Measurements from ENCODE around the gene SPEN. TPM values are rescaled to one million over a fixed set of nuclear protein-coding genes. Genes with fewer than 3 reads are reported as not detected.
"Not testable (repeated sequence)": the region's sequence is repeated elsewhere in the genome, so short reads cannot be mapped to it uniquely, and the experiment has no call there.

Gene SPEN
- total RNA-seq, 1 donor: 24.3 TPM

DNA sequence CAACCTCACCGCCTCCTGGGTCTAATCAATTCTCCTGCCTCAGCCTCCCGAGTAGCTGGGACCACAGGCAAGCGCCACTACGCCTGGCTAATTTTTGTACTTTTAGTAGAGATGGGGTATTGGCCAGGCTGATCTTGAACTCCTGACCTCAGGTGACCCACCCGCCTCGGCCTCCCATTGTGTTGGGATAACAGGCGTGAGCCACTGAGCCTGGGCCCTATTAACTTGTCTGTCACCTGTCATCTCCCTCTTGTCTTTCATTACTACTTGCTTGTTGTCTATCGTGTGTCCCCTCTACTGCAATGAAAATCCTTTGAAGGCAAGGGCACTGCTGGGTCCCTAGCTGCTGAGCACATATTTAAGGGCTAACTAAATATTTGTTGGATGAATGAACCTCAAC lies 43.4 kb upstream of the SPEN start:
- H3K4me3 ChIP-seq (ENCODE audit: low read depth, low read length): no peak overlapping the region
- DNase-seq (ENCODE audit: low read depth): no peak
- TF ChIP-seq, protein P1, sequence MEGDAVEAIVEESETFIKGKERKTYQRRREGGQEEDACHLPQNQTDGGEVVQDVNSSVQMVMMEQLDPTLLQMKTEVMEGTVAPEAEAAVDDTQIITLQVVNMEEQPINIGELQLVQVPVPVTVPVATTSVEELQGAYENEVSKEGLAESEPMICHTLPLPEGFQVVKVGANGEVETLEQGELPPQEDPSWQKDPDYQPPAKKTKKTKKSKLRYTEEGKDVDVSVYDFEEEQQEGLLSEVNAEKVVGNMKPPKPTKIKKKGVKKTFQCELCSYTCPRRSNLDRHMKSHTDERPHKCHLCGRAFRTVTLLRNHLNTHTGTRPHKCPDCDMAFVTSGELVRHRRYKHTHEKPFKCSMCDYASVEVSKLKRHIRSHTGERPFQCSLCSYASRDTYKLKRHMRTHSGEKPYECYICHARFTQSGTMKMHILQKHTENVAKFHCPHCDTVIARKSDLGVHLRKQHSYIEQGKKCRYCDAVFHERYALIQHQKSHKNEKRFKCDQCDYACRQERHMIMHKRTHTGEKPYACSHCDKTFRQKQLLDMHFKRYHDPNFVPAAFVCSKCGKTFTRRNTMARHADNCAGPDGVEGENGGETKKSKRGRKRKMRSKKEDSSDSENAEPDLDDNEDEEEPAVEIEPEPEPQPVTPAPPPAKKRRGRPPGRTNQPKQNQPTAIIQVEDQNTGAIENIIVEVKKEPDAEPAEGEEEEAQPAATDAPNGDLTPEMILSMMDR (IDR thresholded peaks at IDR 0.05; ENCODE audit: insufficient read depth, low read length): no peak

DNA sequence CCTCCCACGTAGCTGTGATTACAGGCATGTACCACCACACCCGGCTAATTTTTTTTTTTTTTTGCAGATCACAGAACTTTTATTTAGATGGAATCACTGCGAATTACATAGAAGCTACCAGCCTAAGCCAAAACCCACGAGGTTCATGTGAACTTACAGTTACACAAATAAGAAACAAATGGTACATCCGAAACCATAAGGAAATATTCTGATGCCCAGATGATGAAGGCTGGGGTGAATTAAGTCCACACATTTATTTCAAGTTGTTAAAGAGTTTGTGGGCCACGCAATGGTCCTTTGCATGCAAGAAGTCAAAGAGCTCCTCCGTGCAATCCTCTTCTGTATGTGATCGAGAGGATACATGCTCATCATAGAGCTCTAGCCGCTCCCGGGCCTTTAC lies 40.4 kb upstream of the SPEN start:
- no peak overlapping the region for H3K4me3 ChIP-seq (ENCODE audit: low read depth, low read length)
- no peak for DNase-seq (ENCODE audit: low read depth)
- TF ChIP-seq, protein P1 (IDR thresholded peaks at IDR 0.05; ENCODE audit: insufficient read depth, low read length): no peak

DNA sequence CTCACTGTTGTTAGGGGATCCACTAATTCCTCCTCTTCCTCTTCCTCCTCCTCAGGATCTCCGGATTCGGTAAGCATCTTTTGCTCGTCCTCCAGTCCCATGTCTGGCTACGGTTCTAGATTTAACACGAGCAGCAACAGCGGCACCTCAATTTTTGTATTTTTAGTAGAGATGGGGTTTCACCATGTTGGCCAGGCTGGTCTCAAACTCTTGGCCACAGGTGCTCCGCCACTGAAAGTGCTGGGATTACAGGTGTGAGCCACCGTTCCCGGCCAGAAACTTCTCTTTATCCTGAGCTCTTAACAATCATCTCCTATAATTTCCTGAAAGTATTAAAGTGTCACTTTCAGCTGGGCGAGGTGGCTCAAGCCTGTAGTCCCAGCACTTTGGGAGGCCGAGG lies 40.0 kb upstream of the SPEN start, which contains the start of gene UQCRHL:
UQCRHL (minus strand) TSS at position 101 of the 400 bp plus-strand sequence; CDS start at position 101, 0 bp downstream.
- not testable (repeated sequence) for DNase-seq (ENCODE audit: low read depth); H3K4me3 ChIP-seq (ENCODE audit: low read depth, low read length)

DNA sequence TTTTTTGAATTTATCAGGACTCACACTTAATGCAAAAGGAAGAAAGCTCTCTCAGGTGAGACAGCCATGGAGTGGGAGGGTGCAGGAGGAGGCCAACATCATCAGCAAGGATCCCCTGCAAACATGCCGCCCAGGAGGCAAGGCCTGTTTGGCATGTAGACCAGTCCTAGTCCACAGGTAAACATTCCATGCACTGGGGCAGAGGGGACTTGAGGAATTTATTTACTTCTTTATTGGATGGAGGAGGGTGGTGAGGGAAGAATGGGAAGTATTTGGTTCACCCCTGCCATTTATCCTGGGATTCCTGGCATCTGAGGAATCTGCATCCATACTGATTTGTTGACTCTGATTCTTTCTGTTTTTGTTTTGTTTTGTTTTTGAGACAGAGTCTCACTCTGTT lies 38.6 kb upstream of the SPEN start:
- TF ChIP-seq, protein P1 (IDR thresholded peaks at IDR 0.05; ENCODE audit: insufficient read depth, low read length): no peak
- DNase-seq (ENCODE audit: low read depth): no peak
- no peak overlapping the region for H3K4me3 ChIP-seq (ENCODE audit: low read depth, low read length)

DNA sequence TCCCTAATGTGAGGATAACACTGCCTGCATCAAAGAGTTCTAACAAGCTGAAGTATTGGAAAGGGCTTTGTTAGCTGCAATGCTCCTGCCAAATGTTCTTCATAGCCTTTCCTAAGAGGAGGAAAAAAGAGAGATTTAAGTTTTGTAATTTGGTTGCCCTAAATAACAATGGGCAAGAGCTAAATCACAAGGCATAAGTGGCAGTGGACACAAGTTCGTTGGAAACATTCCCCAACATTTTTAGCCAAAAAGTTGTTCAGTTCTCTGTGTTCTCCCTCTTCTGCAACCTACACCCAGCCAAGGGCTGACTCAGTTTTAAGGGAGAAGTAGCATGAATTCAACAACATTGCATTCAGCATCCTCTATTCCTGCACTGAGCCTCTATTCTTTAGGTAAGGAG lies 37.4 kb upstream of the SPEN start:
- no peak overlapping the region for H3K4me3 ChIP-seq (ENCODE audit: low read depth, low read length)
- TF ChIP-seq, protein P1 (IDR thresholded peaks at IDR 0.05; ENCODE audit: insufficient read depth, low read length): no peak
- peak; percentile 64 for DNase-seq (ENCODE audit: low read depth)

DNA sequence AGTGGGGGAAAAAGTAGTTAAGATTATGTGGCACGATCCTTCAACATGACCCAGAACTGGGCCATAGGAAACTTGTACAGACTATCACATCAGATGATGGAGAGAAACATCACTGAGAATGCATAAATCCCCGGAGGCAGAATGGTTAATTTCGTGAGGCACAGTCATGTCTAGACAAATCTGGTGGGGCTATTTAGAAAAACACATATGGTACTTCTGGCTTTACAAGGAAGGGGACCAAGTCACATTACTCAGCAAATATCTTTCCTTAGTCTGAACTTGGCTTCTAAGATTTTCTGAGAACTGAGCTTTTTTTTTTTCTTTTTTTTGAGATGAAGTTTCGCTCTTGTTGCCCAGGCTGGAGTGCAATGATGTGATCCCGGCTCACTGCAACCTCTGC lies 30.8 kb upstream of the SPEN start:
- TF ChIP-seq, protein P1 (IDR thresholded peaks at IDR 0.05; ENCODE audit: insufficient read depth, low read length): no peak
- peak; percentile 40 for DNase-seq (ENCODE audit: low read depth)

DNA sequence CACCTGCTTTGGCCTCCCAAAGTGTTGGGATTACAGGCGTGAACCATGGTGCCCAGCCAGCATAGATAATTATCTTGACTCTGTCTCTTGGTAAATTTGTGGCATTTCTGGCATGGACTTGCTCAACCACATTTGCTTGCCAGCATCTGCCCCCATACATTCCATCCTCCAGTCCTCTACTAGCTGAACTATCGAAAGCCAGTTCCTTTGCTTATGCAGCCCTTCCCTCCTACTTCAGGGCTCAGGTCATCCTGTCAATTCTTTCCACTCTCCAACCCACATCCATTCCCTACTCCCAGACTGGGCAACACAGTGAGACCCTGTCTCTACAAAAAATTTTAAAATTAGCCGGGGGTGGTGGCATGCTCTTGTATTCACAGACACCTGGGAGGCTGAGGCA lies 27.0 kb upstream of the SPEN start:
- TF ChIP-seq, protein P1 (IDR thresholded peaks at IDR 0.05; ENCODE audit: insufficient read depth, low read length): no peak
- peak; percentile 25 for DNase-seq (ENCODE audit: low read depth)
- H3K4me3 ChIP-seq (ENCODE audit: low read depth, low read length): no peak overlapping the region

More for the DNA sequence above, 30.8 kb upstream of the SPEN start:
- H3K4me3 ChIP-seq (ENCODE audit: low read depth, low read length): no peak overlapping the region
